Sigmoid colon (tissue), 4 donors: ENCODE data around the gene SEPTIN1.

ENCODE experiments used
- EP300 ChIP-seq, 4 donors: sonication (generic); formaldehyde crosslinking; IDR thresholded peaks; one replicate each; pipeline ENCODE4 v1.6.1; 2017; ENCODE audit warnings: antibody characterized with exemption in 4 of 4
- POLR2A ChIP-seq, 2 donors: fragments of 450-650 bp; IDR thresholded peaks; one replicate each; pipeline ENCODE4 v1.6.1; 2016; ENCODE audit warnings: antibody characterized with exemption in 2 of 2, mild to moderate bottlenecking in 2 of 2, moderate library complexity in 2 of 2
- POLR2AphosphoS5 ChIP-seq, 4 donors: sonication (generic); formaldehyde crosslinking; IDR thresholded peaks; one replicate each; pipeline ENCODE4 v1.6.1; 2017; ENCODE audit warnings: antibody characterized with exemption in 4 of 4
- TF ChIP-seq, protein P1 (sequence below), 4 experiments: fragments of 450-650 bp in 3 of 4; fragments of 200-600 bp in 1 of 4; IDR thresholded peaks; one replicate each; pipeline ENCODE4 v1.5.1; 2016 to 2019; ENCODE audit warnings: antibody characterized with exemption in 4 of 4, mild to moderate bottlenecking in 3 of 4, moderate library complexity in 2 of 4

DNA sequence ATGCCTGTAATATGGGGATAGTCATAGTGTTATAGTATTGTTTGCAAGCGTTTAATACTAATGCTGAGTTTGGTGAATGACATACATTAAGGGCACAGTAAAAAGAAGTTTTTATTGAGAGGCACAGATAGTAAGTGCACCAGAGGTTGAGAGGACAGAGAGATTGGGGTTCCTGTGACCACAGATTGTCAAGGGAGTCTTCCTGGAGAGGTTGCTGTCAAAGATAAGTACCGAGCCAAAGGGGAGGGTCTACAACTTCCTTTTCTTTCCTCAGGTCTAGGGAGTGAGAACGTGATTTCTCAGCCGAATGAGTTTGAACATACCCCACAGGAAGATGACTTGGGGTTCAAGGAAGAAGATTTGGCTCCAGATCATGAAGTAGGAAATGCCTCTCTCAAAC, 14.7 kb upstream of the SEPTIN1 start:
- TF ChIP-seq, protein P1, sequence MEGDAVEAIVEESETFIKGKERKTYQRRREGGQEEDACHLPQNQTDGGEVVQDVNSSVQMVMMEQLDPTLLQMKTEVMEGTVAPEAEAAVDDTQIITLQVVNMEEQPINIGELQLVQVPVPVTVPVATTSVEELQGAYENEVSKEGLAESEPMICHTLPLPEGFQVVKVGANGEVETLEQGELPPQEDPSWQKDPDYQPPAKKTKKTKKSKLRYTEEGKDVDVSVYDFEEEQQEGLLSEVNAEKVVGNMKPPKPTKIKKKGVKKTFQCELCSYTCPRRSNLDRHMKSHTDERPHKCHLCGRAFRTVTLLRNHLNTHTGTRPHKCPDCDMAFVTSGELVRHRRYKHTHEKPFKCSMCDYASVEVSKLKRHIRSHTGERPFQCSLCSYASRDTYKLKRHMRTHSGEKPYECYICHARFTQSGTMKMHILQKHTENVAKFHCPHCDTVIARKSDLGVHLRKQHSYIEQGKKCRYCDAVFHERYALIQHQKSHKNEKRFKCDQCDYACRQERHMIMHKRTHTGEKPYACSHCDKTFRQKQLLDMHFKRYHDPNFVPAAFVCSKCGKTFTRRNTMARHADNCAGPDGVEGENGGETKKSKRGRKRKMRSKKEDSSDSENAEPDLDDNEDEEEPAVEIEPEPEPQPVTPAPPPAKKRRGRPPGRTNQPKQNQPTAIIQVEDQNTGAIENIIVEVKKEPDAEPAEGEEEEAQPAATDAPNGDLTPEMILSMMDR (IDR thresholded peaks at IDR 0.05), result no peak
- TF ChIP-seq EP300 (IDR thresholded peaks at IDR 0.05) (no peak), POLR2A (IDR thresholded peaks at IDR 0.05) (no peak), POLR2AphosphoS5 (IDR thresholded peaks at IDR 0.05) (no peak)
